GM12864 (cell line): ENCODE data around the gene HES1.
"Not testable (repeated sequence)": the region's sequence is repeated elsewhere in the genome, so short reads cannot be mapped to it uniquely, and the experiment has no call there.

Experiments used
- DNase-seq: peaks from one replicate; pipeline ENCODE4 v3.0.0-alpha.2; 2011; ENCODE audit warnings: low read depth
- H3K4me3 ChIP-seq: 2 replicates; pipeline ENCODE4 v1.5.1; 2011; ENCODE audit warnings: mild to moderate bottlenecking, low read depth, low read length, control low read depth
- CTCF ChIP-seq: IDR thresholded peaks from 2 replicates; pipeline ENCODE4 v1.5.1; 2011; ENCODE audit warnings: low read depth, mild to moderate bottlenecking, moderate library complexity, low read length, control low read depth, inconsistent platforms; ENCODE audit errors: missing control alignments

HES1 gene

GRCh38 chr3:194128202-194128918, 7.6 kb upstream of the HES1 start:
- H3K4me3 ChIP-seq = no peak overlapping the region
- no peak for DNase-seq
- TF ChIP-seq CTCF = peak; percentile 31

- DNase-seq, H3K4me3 ChIP-seq: not testable (repeated sequence)
Observed at GRCh38 chr3:194128919-194129295, 7.0 kb upstream of the HES1 start.

GRCh38 chr3:194129581-194130133, 6.3 kb upstream of the HES1 start:
- no peak for TF ChIP-seq CTCF
- H3K4me3 ChIP-seq = no peak overlapping the region
- no peak for DNase-seq

- no peak for TF ChIP-seq CTCF
- no peak for DNase-seq
- no peak overlapping the region for H3K4me3 ChIP-seq
Observed at GRCh38 chr3:194130188-194130587, 5.8 kb upstream of the HES1 start.

GRCh38 chr3:194130807-194131589, 5.0 kb upstream of the HES1 start:
- DNase-seq = peak; percentile 90
- TF ChIP-seq CTCF = no peak

GRCh38 chr3:194132465-194133286, 3.3 kb upstream of the HES1 start:
- no peak for TF ChIP-seq CTCF
- no peak for DNase-seq
- H3K4me3 ChIP-seq = no peak overlapping the region

More at GRCh38 chr3:194130807-194131589, 5.0 kb upstream of the HES1 start:
- peak overlapping the region; percentile 7; the same call in 1 of the 2 replicates for H3K4me3 ChIP-seq
